HG02678 (cell line): ENCODE data around the gene NSMF.

Experiments
- ATAC-seq: cut with Tn5 transposase; IDR thresholded peaks from one replicate; pipeline ENCODE4 v1.9.1; 2021; ENCODE audit warnings: mild to moderate bottlenecking, moderate library complexity; ENCODE audit not compliant: unreplicated experiment

Gene NSMF

DNA sequence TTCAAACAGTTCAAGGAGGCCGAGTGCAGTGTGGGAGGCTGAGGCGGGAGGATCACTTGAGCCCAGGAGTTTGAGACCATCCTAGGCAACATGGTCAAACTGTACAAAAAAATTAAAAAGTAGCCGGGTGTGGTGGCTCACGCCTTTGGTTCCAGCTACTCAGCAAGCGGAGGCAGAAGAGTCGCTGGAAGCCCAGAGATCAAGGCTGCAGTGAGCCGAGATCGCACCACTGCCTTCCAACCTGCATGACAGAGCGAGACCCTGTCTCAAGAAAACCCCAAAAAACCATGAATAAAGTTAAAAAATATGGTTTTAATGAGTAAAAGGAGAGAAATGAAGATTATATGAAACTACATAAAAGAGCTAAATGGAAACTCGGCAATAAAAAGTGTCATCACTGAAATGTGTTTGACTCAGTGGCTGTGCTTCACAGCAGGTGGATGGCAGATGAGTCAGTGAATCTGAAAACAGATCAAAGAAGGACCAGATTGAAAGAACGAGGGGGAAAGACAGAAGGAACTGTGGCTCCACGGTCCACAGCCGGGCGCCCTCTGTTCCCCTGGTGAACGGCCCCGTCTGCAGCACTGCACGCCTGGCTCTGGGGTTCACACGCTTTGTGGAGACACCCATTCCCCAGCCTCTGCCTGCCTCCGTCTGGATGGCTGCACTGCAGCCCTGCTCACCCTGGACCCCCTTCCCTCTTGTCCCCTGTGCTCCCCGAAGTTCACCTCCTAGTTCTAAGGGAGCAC lies 61.3 kb downstream of the NSMF start:
- no peak for ATAC-seq
